ENCODE data around the gene TAS1R3.

The TAS1R3 gene

GRCh38 chr1:1340791-1341548 is 9.9 kb downstream of the TAS1R3 start:
- DNase-seq = no peak

DNA sequence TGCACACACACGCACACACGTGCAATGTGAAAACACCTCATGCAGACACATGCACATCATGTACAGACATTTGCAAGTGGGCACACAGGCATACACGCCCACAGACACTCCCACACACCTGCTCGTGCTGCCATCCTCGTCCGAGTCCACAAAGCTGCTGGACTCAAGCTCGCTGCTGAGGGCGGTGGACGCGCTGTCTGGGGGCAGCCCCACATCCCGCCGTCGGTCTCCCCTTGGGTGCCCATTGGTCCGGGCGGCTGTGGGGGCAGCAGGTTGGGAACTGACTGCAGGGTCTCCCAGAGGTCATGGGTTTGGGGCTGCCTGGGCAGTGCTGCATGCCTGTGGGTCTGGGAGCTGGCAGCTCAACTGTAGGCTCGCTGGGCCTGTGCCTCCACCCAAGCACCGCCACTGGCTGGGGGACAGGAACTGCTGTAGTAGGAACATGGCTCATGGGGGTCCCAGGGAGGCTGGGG is 10.5 kb downstream of the TAS1R3 start:
- no peak for DNase-seq

DNA sequence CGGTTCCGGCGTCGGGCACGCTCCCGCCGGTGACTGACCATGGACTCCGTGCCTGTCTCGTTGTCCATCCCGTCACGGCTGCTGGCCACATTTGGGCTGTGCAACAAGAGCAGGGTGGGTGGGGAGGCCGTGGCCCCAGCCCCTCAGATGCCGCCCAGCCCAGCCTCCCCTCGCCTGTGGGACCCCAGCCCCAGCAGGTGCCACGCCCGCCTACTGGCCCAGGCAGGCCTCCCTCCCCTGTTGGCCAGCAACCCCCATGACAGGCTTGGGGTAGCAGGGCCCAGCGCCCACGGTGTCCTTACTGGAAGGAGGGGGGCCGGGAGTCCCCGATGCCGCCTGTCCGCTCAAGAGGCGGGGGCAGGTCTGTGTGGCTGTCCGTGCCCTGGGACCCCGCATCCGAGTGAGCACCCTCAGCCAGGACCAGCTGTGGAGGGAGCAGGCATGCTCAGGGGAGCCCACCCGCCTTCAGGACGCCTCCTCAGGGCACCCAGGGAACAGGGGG is 11.0 kb downstream of the TAS1R3 start:
- no peak for DNase-seq

DNA sequence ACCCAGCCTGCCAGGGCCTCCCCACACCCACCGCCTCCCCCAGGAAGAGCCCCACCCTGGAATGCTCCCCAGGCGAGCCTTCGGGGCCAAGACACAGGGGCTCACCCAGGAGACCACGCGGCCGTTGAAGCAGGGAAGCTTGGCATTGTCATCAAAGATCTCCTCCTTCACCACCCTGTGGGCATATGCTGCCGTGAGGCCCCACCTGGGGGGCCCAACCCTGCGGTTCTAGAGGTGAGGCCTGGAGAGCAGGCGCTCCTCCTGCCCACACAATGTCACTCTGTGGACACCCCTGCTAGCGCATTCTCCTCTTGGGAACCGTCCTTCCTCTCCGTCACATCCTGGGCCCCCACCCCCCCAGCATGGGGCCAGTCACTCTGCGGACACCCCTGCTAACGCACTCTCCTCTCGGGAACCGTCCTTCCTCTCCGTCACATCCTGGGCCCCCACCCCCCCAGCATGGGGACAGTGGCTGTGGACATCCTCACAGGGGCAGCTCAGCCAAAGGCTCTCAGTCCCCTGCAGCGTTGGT is 11.6 kb downstream of the TAS1R3 start:
- DNase-seq = no peak

DNA sequence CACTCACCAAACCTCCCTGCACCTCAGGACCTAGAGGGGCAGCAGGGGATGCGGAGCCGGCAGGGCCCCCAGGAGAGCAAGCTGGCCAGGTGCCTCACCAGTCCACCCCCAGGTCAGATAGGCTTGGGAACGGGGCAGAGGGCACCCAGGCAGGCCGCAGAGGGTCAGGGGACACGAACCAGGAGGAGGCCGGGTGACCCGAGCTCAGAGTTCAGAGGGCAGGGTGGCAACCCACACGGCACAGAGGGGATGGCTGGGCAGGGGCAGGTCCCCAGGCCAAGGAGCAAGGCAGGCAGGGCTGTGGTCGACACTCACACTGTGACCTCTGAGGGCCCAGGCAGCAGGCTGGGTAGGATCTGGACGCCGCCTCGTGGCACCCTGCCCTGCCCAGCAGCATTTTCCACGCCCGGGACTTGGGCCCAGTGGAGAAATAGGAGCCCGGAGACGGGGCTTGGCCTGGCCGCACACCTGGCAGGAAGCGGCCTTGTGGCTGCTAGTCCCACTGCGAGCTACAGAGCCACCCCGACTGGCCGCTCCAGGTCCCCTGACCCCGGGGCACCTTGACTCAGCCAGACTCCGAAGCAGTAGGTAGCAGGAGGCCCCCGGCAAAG is 12.8 kb downstream of the TAS1R3 start:
- no peak for DNase-seq

DNA sequence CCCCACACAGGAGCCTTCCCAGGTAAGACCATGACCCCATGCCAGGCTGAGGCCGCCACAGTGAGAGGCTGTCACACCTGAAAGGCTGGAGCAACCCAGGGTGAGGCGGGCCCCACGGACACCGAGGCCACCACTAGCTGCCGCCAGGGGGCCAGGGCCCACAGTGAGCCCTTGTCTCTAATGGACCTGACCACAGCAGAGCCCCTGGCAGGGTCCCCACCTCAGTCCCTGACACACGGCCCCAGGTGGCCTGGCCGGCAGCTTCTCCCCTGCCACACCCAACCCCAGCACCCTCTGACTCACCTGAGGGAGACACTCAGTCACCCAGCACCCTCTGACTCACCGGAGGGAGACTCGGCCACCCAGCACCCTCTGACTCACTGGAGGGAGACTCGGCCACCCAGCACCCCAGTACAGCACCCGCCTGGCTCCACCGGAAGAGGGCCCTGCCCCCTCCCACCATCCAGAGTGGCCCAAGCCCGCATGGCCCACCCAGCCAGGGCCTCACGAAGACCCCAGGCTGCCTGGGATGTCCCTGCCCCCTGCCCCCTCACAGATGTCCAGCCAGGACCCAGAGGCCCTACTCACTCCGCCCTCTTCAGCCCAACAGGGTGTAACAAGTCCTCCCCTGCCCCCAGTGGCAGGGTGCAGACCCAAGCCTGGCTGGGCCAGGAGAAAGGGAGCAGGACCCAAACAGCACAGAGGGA is 13.7 kb downstream of the TAS1R3 start:
- no peak for DNase-seq

DNA sequence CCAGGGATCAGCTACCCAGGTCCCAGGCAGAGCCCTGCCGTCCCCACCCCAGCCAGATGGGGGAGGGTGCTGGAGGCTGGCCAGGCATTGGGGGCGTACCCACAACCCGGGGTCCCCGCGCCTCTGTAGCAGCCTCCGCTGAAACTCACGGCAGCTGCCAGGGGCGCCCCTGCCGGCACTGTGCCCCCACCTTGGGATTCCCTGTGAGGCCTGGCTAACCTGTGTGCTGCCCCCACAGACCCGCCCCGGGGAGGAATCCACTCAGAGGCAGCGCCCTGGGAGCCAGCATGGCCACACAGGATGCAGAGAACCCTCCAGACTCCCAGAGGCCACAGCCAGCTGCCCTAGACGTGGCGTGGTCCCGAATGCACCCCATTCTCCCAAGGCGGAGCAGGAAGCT is 14.3 kb downstream of the TAS1R3 start:
- DNase-seq = no peak

DNA sequence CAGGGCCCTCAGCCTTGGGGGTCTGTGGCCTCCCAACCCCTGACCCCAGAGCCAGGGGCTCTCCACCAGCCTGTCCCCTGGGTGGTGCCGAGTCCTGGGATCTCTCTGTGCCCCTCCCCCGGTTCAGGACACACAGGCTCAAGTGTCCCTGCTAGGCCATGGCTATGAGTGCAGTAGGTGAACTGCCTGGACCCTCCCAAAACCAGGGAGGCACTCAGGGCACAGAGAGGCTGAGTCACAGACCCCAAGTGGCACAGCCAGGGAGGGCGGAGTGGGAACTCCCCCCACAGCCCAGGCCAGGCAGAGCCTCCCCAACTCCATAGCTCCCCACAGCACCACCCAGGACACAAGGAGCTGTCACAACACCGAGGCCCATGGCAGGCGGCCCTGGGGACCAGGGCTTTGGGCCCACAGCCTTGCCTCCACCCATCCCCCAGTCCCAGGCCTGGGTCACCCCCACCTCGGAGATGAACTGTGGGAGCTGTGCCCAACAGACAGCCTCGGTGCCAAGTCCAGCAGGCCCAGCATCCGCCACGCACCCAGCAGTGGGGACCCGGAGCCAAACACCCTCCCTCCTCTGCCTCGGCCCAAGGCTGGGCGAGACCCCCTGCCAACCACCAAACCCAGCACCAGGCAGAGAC is 14.9 kb downstream of the TAS1R3 start:
- DNase-seq = no peak

- no peak for DNase-seq
Measured at GRCh38 chr1:1346501-1346890, 15.4 kb downstream of the TAS1R3 start.

DNA sequence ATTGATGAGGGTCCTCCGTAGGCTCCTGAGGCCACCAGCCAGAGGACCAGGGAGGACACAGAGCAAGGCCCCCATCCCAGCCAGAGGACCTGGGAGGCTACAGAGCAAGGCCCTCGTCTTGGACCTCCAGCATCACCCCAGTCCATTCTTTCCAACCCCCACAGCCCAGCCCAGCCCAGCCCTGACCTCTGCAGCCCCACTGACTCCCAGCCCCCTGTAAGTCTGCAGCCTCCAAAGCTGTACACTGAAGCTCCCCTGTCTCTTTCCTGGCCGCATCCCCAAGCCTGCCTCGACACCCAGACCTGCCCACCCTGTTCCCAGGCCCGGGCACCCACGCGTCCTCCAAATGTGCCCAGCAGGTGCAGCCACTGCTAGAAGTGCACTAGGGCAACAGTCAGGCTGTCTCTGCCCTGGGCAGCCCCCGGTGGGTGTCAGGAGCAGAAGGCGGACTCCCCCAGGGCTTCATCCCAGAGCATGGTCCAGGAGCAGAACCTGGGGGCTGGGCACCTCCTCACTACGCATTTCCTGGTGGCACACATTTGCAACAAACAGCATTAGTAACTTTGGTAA is 16.0 kb downstream of the TAS1R3 start:
- no peak for DNase-seq

GRCh38 chr1:1347663-1348419 is 16.8 kb downstream of the TAS1R3 start:
- no peak for DNase-seq

DNA sequence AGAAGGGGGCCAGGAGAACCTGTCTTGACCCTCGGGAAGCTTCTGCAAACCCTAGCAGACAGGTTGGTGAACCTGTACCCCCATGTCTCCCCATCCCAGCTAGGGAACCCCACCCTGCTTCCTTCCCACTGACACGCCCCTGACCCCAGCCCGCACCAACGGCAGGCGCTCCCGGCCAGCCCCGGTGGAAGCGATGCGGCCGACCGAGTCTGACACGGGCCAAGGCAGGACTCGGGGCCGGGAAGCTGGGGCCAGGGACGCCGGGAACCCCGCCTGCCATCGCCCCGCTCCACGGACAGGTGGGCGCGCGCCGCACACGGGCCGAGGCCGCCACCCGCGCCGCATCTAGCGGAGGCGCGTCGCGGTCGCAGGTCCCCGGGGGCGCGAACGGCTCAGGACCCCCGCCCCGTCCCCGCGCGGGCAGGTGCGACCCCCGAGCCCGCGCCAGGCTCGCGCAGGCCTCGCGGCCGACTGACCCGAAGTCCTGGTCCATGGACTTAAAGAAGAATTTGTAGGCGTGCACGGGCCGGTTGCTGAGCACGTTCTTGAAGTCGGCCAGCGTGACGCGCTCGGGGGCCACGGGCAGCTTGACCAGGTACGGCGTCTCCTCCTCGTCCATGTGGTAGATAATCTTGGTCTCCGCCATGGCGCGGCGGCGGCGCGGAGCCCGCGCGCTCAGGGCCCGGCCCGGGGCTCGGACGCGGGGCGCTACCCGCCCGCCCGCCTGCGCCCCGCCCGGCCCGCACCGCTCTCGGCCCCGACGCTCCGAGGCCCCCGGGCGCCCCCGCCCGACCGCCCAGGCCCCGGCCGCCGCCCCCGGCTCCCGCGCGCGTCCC is 17.6 kb downstream of the TAS1R3 start:
- DNase-seq = no peak

DNA sequence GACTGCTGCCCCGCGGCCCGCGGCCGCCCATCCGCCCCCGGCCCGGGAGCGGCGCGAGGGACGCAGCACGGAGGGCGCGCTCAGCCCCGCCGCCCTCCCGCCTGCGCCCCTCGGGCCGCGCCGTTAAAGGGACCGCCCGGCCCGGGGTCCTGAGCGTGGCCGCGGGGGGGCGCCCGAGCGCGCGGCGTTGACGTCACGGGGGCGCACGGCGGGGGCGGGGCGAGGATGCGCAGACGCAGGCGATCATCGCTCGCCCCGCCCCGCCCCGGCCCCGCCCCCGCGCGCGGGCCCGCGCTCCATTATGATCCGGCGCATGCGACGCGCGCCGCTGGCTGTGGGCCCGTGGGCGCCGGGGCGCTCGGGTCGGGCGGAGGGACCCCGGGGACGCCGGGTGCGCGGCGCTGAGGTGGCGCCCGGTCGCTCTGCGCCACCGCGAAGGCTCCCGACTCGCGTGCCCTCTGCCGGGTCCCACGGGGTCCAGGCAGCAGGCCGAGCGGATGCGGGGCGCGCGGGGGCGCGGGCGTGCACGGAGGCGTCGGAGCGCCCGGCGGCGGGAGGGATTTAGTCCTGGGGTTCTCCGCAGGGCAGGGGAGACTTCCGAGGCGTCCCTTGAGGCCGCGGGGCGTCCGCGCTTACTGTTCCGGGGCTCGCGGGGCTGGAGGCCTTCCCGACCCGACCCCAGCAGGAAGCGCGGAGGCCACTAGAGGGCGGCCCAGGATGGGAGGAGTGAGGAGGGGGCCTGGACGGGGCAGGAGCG is 18.4 kb downstream of the TAS1R3 start, which contains the start of gene DVL1:
DVL1 (minus strand) TSS at position 163 of the 757 bp plus-strand sequence. CDS start 353 bp downstream, outside the sequence.
- peak; percentile 80 for DNase-seq

GRCh38 chr1:1351511-1352427 is 20.7 kb downstream of the TAS1R3 start:
- DNase-seq = no peak

DNA sequence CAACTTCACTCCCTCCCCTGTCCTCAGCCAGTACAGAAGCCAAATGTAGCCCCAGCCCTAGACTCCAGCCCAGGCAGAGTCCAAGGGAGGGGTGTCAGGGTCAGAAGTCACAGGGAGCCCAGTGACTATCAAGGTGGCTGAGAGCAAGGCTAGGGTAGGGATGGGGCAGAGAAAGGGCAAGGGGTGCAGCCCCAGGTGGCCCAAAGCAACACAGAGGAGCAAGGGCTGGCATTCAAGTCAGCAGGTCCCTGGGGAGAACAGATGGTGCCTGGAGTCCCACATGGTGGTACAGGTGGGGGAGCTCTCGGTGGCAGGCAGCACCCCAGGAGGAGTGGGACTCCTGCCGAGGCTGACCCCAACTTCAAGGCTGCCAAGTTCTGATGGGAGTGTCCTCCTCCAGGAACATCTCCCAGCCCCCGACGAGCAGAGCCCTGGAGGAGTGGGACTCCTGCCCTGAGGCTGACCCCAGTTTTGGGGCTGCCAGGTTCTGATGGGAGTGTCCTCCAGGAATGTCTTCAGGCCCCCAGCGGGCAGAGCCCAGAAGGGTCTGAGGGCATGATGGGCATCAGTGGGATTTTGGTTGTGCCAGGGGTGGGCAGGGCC is 21.8 kb downstream of the TAS1R3 start:
- DNase-seq = no peak

- DNase-seq = no peak
Measured at GRCh38 chr1:1353389-1354151, 22.5 kb downstream of the TAS1R3 start.

Measured in activated CD4-positive, CD25-positive, alpha-beta regulatory T cell treated with anti-CD3 and anti-CD28 coated beads, Interleukin-2, amount 50 U/mL, for 72 hours (primary cell).